Subcutaneous adipose tissue (tissue), 4 donors: ENCODE results near the gene AGPAT3. TPM values are rescaled to one million over a fixed set of nuclear protein-coding genes. Genes with fewer than 3 reads are reported as not detected.

ENCODE experiments used
- CTCF ChIP-seq: fragments of 450-650 bp; IDR thresholded peaks from one replicate; pipeline ENCODE4 v1.5.1; 2016; ENCODE audit warnings: low read depth, mild to moderate bottlenecking, control low read depth, antibody characterized with exemption, moderate library complexity
- total RNA-seq, 4 donors: library from RNA; depleted of rRNA; stranded (reverse); fragments of >200 nt; gene quantifications; one replicate each; pipeline ENCODE4 v1.1.0, GENCODE V29; 2016

The AGPAT3 gene
- total RNA-seq, 4 donors from 2014 or later = 29.7 to 66.5 (median 33.8) TPM

- TF ChIP-seq CTCF = no peak
Observed at GRCh38 chr21:43986544-43987451, 121.8 kb downstream of the AGPAT3 start.

- TF ChIP-seq CTCF = no peak
Observed at GRCh38 chr21:43987509-43987908, 122.5 kb downstream of the AGPAT3 start.

- no peak for TF ChIP-seq CTCF
Observed at GRCh38 chr21:43988016-43988415, 123.0 kb downstream of the AGPAT3 start.

GRCh38 chr21:43988506-43989230 lies 123.6 kb downstream of the AGPAT3 start:
- TF ChIP-seq CTCF = no peak

GRCh38 chr21:43989401-43989800 lies 124.4 kb downstream of the AGPAT3 start:
- no peak for TF ChIP-seq CTCF

GRCh38 chr21:43991447-43991991 lies 126.5 kb downstream of the AGPAT3 start:
- TF ChIP-seq CTCF = no peak

GRCh38 chr21:43992121-43992520 lies 127.1 kb downstream of the AGPAT3 start:
- no peak for TF ChIP-seq CTCF
